22Rv1 (cell line): ENCODE results near the gene GPR25.
"Not testable (repeated sequence)": the region's sequence is repeated elsewhere in the genome, so short reads cannot be mapped to it uniquely, and the experiment has no call there.

ENCODE experiments used
- H3K27ac ChIP-seq: fragments of 450-650 bp; 2 replicates; pipeline ENCODE4 v1.5.1; 2017
- ZFX ChIP-seq: fragments of 450-650 bp; IDR thresholded peaks from 2 replicates; pipeline ENCODE4 v1.6.1; 2017; ENCODE audit warnings: antibody characterized with exemption, borderline replicate concordance
- TF ChIP-seq, protein P1 (sequence below): fragments of 450-650 bp; IDR thresholded peaks from 2 replicates; pipeline ENCODE4 v1.5.1; 2017; ENCODE audit warnings: mild to moderate bottlenecking

GPR25 gene

DNA sequence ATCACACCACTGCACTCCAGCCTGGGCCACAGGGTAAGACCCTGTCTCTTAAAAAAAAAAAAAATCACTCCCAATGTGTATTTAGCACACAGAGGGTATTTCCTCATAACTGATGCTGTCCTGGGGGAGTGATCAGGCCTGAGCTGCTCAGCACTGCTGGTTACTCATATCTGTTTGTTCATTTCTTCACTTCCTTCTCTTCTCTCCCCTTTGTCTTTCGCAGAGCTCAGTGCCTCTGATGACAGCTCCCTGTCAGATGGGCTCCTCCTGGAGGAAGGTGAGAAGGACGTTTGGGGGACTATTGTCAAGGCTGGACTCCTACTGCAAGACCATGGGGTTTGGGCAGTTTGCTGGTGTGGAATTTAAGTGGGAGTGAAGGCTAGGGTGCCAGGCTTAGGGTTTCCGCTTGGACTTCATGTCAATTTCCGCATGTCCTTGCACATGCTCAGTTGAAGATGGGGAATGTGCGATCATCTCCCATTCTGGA lies 34.9 kb downstream of the GPR25 start:
- no peak for TF ChIP-seq ZFX
- TF ChIP-seq, protein P1, sequence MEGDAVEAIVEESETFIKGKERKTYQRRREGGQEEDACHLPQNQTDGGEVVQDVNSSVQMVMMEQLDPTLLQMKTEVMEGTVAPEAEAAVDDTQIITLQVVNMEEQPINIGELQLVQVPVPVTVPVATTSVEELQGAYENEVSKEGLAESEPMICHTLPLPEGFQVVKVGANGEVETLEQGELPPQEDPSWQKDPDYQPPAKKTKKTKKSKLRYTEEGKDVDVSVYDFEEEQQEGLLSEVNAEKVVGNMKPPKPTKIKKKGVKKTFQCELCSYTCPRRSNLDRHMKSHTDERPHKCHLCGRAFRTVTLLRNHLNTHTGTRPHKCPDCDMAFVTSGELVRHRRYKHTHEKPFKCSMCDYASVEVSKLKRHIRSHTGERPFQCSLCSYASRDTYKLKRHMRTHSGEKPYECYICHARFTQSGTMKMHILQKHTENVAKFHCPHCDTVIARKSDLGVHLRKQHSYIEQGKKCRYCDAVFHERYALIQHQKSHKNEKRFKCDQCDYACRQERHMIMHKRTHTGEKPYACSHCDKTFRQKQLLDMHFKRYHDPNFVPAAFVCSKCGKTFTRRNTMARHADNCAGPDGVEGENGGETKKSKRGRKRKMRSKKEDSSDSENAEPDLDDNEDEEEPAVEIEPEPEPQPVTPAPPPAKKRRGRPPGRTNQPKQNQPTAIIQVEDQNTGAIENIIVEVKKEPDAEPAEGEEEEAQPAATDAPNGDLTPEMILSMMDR = no peak
- H3K27ac ChIP-seq = no peak overlapping the region

DNA sequence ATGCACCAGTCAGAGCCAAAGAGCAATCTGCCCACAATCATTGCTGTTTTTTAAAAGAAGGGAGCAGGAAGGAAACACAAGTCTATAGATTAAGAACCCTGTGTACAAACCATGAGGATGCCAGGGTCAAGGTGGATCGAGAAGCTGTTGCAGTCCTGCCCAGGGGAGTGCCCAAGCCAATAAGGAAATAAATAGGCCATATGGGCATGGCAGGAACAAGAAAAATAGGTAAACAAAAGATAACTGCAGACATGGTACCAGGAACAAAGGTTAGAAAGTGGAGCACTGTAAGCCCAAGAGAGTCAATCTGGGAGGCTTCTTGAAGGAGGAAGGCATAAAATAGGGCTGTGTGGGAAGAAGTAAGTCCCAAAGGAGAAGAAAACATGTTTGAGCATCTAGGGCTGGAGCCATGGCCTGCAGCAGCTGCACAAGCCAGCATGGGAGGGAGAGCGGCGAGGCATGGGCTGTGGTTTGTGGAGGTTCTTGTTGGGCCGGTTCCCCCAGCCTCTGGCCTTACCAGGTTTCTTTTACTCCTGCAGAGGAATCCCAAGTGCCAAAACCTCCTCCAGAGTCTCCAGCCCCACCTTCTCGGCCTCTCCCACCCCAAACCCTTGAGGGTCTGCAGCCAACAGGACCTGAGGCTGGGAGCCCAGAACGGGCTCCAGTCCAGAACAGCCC lies 35.5 kb downstream of the GPR25 start:
- TF ChIP-seq, protein P1 = no peak
- TF ChIP-seq ZFX = no peak
- no peak overlapping the region for H3K27ac ChIP-seq

DNA sequence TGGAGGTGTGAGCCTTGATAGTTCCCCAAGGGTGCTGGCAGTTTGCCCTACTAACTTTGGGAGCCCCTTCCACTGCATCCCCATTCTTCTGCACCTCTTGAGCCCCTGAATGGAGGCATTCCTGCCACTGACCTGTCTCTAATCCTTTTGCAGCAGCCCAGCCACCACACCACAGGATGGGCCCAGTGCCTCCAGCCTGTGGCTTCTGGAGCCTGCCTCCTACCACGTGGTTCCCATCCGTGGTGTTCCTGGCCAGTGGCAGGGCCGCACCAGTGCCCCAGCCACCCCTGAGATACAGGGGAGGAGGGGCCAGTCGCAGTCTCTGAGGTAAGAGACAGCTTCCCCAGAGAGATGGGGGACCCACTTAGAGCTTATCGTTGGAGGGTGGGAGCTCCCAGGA lies 36.3 kb downstream of the GPR25 start:
- no peak overlapping the region for H3K27ac ChIP-seq
- TF ChIP-seq ZFX = no peak
- TF ChIP-seq, protein P1 = no peak

DNA sequence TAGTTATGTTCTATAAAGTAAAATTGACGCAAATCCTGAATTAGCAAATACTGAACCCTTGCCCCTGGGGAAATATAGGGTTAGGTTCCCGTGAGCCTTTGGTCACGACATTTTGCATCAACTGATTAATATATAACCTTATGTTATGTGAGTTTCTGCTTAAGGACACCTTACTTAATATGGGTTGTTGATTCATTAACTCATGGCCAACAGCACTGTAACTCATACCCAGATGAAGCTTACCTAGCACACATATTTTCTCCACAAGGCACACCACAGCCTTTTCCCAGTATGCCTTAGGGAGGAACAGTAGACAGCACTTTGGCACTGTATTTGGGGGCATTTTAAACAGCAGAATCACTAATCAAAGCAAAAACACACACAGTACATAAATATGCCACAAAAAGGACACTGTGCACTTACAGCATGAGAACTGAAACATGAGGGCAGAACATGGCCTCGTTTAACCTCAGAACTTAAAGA lies 37.0 kb downstream of the GPR25 start:
- TF ChIP-seq ZFX = no peak
- TF ChIP-seq, protein P1 = no peak

DNA sequence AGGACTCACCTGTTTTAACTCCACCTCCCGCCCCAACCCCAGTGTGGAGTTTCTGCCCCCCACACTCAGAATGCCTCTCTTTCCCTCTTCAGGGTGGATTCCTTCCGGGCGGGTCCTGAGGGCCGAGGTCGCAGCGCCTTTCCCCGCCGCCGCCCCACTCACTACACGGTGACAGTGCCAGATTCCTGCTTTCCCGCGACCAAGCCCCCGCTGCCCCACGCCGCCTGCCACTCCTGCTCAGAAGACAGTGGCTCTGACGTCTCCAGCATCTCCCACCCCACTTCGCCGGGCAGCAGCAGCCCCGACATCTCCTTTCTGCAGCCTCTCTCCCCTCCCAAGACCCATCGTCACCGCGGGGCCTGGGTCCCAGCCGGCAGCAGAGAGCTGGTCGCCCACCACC lies 38.6 kb downstream of the GPR25 start:
- H3K27ac ChIP-seq = no peak overlapping the region

More for the DNA sequence above, 37.0 kb downstream of the GPR25 start:
- H3K27ac ChIP-seq = no peak overlapping the region

DNA sequence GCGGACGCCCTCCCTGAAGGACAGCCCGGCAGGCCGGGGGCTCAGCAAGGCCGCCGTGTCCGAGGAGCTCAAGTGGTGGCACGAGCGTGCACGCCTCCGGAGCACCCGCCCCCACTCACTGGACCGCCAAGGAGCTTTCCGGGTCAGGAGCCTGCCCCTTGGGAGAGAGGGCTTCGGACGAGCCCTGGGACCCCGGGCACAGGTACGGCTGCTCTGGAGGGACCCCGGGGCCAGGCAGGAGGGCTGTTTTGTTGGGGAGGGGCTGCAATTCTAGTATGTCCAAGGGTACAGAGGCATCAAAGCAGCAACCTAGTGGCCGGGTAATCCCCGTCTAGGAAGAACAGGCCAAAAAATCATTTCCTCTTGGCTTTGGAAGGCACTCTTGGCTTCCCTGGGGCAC lies 39.2 kb downstream of the GPR25 start:
- H3K27ac ChIP-seq = not testable (repeated sequence)

More for the DNA sequence above, 38.6 kb downstream of the GPR25 start:
- TF ChIP-seq, protein P1 = no peak
- TF ChIP-seq ZFX = no peak

DNA sequence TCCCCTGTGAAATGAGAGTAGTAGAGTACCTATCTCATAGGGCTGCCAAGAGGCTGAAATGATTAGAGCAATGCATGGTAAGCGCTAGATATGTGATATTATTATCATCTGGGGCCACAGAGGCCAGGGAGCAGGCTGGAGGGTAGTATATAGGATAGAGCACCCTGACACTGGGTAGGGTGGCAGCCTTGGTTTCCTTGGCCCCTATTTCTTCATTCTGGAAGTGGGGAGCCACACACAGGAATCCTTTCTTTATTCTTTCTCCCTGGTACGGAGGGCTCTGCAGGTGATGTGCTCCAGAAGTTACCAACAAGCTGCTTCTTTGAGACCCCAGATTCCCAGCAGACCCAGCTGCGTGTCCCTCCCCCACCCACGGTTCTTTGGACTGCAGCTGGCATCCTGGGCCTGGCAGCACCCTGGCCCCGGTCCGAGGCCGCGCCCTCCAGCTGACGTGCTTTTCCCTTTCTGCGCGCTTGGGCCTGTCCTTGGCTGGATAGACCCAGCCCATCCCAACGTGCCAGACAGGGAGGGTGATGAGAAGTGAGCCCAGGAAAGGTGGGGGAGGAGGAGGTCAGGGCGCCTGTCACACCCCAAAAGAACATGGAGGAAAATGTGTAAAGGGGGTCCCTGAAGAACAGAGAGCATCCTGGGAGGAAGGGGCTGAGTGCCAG lies 40.1 kb downstream of the GPR25 start:
- no peak overlapping the region for H3K27ac ChIP-seq
- TF ChIP-seq ZFX = no peak
- TF ChIP-seq, protein P1 = no peak
